Measurements from ENCODE around the gene AJAP1. TPM values are rescaled to one million over a fixed set of nuclear protein-coding genes. Genes with fewer than 3 reads are reported as not detected.

The AJAP1 gene
- total RNA-seq, 2 experiments from 2014 or later, result not detected

DNA sequence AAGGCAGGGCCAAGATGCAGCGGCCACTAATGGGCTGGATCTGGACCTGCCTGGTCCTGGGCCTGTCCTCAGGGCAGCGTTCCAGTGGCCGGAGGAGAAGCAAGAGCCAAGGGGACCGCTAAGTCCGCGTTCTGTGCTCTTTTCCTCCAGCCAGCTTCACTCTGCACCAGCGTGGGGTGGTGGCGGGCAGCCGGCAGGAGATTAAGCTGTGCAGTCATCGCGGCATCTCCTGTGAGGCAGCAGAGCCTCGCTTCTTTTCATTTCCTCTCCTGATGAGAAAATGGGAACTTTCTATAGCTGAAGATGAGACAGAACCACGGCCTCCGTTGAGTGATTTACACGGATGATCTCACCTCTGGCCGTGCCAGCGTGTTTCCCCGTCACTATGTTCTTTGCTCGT lies 43.4 kb downstream of the AJAP1 start:
- TF ChIP-seq EZH2phosphoT487 (IDR thresholded peaks at IDR 0.05; ENCODE audit: borderline replicate concordance, low read depth, low read length) (no peak), CTCF (conservative IDR thresholded peaks at IDR 0.05; ENCODE audit: low read length) (no peak)
- intact Hi-C loops (cut with micrococcal nuclease; ENCODE audit: unreplicated experiment), result no loop called here
- Histone ChIP-seq H3K9me3 (ENCODE audit: low read length) (no peaks in the 10 kb centered on the region), H3K4me2 (ENCODE audit: low read length) (no peak overlapping the region), H3K79me2 (ENCODE audit: insufficient read depth, low read depth, low read length) (no peaks in the 10 kb centered on the region), H3K4me1 (ENCODE audit: insufficient read depth, low read length, poor library complexity, severe bottlenecking) (no peaks in the 10 kb centered on the region), H3K4me3 (ENCODE audit: low read depth, low read length, poor library complexity, severe bottlenecking) (no peak overlapping the region), H3K9me2 (ENCODE audit: insufficient read depth, low read length) (no peaks in the 10 kb centered on the region), H2AFZ (ENCODE audit: low read length) (no peak overlapping the region), H3K36me3 (ENCODE audit: insufficient read depth, low read length) (no peaks in the 10 kb centered on the region), H3K27ac (ENCODE audit: low read depth, low read length, poor library complexity, severe bottlenecking) (no peak overlapping the region), H4K20me1 (ENCODE audit: insufficient read depth, low read length) (no peaks in the 10 kb centered on the region)
- ChIA-PET CTCF (ENCODE audit: unreplicated experiment) (no interaction called here), POLR2A (no interaction called here)
- BruUV-seq (replicated peaks), result no TSS peak
- DNase-seq (ENCODE audit: low spot score), result no peak

DNA sequence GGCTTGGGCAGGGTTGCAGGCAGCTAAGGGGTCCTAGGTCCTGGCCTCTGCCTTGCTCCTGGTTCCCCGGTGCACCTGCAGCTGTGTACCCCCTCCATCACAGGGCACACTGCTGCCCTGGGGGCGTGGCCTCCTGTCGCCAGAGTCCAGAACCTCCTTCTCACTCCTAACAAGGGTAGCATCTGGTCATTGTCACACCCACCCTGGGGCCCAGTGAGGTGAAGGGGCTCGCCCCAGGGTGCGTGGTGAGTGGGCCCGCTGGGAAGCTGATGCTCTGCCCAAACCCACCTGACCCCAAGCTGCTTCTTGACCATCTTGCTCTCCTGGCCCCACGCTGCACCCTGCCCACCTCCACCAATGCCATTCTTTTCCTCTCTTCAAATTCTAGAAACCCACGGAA lies 44.5 kb downstream of the AJAP1 start:
- H4K20me1 ChIP-seq (ENCODE audit: insufficient read depth, low read length), result no peaks in the 10 kb centered on the region

More for the DNA sequence above, 44.5 kb downstream of the AJAP1 start:
- Histone ChIP-seq H2AFZ (ENCODE audit: low read length) (no peak overlapping the region), H3K27ac (ENCODE audit: low read depth, low read length, poor library complexity, severe bottlenecking) (no peak overlapping the region), H3K4me1 (ENCODE audit: insufficient read depth, low read length, poor library complexity, severe bottlenecking) (no peaks in the 10 kb centered on the region), H3K79me2 (ENCODE audit: insufficient read depth, low read depth, low read length) (no peaks in the 10 kb centered on the region), H3K36me3 (ENCODE audit: insufficient read depth, low read length) (no peaks in the 10 kb centered on the region), H3K9me3 (ENCODE audit: low read length) (no peaks in the 10 kb centered on the region), H3K9me2 (ENCODE audit: insufficient read depth, low read length) (no peaks in the 10 kb centered on the region), H3K4me3 (ENCODE audit: low read depth, low read length, poor library complexity, severe bottlenecking) (no peak overlapping the region), H3K4me2 (ENCODE audit: low read length) (no peak overlapping the region)
- POLR2A ChIA-PET, result interaction anchor here (0.7 kb wide), 1 partner anchor 179 kb away, joined by 3 read pairs; no protein-coding TSS in a partner anchor
- intact Hi-C loops (cut with micrococcal nuclease; ENCODE audit: unreplicated experiment), result no loop called here
- BruUV-seq (replicated peaks), result no TSS peak
- no peak for DNase-seq (ENCODE audit: low spot score)
- CTCF ChIA-PET (ENCODE audit: unreplicated experiment), result no interaction called here
- TF ChIP-seq EZH2phosphoT487 (IDR thresholded peaks at IDR 0.05; ENCODE audit: borderline replicate concordance, low read depth, low read length), result no peak
- TF ChIP-seq CTCF (conservative IDR thresholded peaks at IDR 0.05; ENCODE audit: low read length), result no peak
